ENCODE data around the gene DVL3. TPM values are rescaled to one million over a fixed set of nuclear protein-coding genes. Genes with fewer than 3 reads are reported as not detected.

Gene DVL3
- total and polyA plus RNA-seq, 3 donors from 2014 or later, result 53.7 to 86.8 (median 80.5) TPM

- intact Hi-C loops (cut with DNase I; ENCODE audit: low total_unique reads), result no loop called here
- 6 to 9% methylated on average over 4 of the region's 4 CpGs for WGBS, 2 donors
- H3K4me1 ChIP-seq, result peaks cover 27% of the 10 kb centered on the region
- no peak for TF ChIP-seq CTCF (IDR thresholded peaks at IDR 0.05)
- no peaks in the 10 kb centered on the region for H3K9me3 ChIP-seq
- no peaks in the 10 kb centered on the region for H3K36me3 ChIP-seq (ENCODE audit: low read depth, missing control alignments)
- H3K27me3 ChIP-seq, result no peaks in the 10 kb centered on the region
- DNase-seq, result no peak
- peak overlapping the region in 1 of 2 donors; percentile 53 for H3K27ac ChIP-seq
- H3K4me3 ChIP-seq, result peak overlapping the region in 1 of 2 donors; percentile 87
Measured at GRCh38 chr3:184174284-184174645, 19.1 kb downstream of the DVL3 start.

DNA sequence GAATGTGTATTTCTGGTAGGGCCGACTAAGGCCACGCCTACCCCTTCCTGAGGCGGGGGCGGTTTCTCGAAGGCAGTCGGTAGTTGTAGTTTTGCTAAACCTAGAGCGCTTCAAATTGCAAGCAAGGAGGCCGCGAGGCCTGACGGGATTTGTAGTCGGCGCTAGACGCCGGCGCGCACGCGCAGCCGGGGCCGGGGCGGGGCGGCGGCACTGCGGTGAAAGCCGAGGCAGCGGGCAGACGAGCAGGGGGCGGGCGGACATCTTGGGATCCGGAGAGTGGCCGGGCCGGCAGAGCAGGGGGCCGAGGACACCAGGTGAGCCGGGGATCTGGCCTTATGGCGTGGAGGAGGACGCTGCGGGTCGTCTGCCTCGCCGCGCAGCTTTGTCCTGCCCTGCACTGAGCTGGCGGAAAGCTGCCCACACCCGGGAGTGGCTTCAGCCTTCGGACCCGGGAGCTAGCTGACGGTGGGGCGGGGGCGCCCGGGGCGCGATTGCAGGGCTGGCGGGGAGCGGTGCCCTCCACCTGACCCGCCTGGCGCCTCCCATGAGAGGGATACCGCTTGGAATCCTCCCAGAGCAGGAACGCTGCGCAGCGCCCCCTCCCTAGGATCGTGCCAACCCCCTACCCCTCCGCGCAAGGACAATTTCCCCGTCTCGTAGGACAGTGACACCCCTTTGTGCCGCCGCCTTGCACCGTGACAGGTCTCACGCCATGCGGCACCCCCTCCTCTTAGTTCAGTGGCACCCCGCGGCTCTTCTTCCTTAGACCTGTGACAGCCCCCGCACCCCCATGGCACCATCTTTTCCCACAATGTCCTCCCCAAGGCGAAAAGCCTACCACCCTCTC, 19.7 kb downstream of the DVL3 start, which contains the start of gene AP2M1:
Gene AP2M1, plus strand, starts transcription at position 210 of the 847 bp plus-strand sequence. CDS start 2,139 bp downstream, outside the sequence.
- 1% methylated on average over 34 to 73 of the region's 73 CpGs for WGBS, 2 donors
- peaks cover 27% of the 10 kb centered on the region for H3K4me1 ChIP-seq
- DNase-seq, result peak; percentile 99
- TF ChIP-seq POLR2A (IDR thresholded peaks at IDR 0.05) (peak; percentile 69), CTCF (IDR thresholded peaks at IDR 0.05) (no peak)
- no peaks in the 10 kb centered on the region for H3K36me3 ChIP-seq (ENCODE audit: low read depth, missing control alignments)
- intact Hi-C loops (cut with DNase I; ENCODE audit: low total_unique reads), result no loop called here
- peak within 1 kb of the TSS; percentile 87 to 96 for H3K4me3 ChIP-seq
- no peaks in the 10 kb centered on the region for H3K27me3 ChIP-seq
- peak within 1 kb of the TSS; percentile 85 to 87 for H3K27ac ChIP-seq
- no peaks in the 10 kb centered on the region for H3K9me3 ChIP-seq

DNA sequence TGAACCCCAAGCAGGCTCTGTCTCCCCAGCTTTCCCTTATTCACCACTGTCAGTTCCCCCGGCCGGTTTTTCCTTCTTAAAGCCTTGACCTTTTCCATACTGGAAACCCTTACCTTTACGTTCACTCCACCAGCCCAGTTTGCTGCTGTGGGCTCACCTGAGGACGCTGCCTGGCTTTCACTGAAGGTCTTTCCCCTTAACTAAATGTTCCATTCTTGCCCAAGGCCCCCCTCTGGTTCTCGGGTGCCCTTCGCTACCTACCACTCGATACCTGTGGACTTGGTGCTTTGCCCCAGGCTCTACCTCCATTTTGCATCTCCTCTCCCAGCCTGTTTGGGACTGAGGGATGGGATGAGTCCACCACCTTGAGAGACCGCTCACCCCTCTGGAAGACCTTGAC, 20.3 kb downstream of the DVL3 start:
- Histone ChIP-seq H3K27ac (peak overlapping the region; percentile 85 to 87), H3K9me3 (no peaks in the 10 kb centered on the region), H3K4me1 (peaks cover 27% of the 10 kb centered on the region), H3K36me3 (ENCODE audit: low read depth, missing control alignments) (no peaks in the 10 kb centered on the region), H3K27me3 (no peaks in the 10 kb centered on the region), H3K4me3 (peak overlapping the region; percentile 87 to 96)
- intact Hi-C loops (cut with DNase I; ENCODE audit: low total_unique reads), result no loop called here
- TF ChIP-seq CTCF (IDR thresholded peaks at IDR 0.05) (no peak), POLR2A (IDR thresholded peaks at IDR 0.05) (no peak)
- DNase-seq, result no peak
- WGBS, 2 donors, result 10 to 13% methylated on average over 8 of the region's 8 CpGs

GRCh38 chr3:184175981-184176376, 20.8 kb downstream of the DVL3 start:
- DNase-seq, result no peak
- Histone ChIP-seq H3K9me3 (no peaks in the 10 kb centered on the region), H3K4me1 (peaks cover 27% of the 10 kb centered on the region), H3K36me3 (ENCODE audit: low read depth, missing control alignments) (peaks cover 1% of the 10 kb centered on the region), H3K4me3 (peak overlapping the region; percentile 6 to 87), H3K27ac (peak overlapping the region; percentile 85 to 87), H3K27me3 (no peaks in the 10 kb centered on the region)
- TF ChIP-seq CTCF (IDR thresholded peaks at IDR 0.05), result no peak
- no peak for TF ChIP-seq POLR2A (IDR thresholded peaks at IDR 0.05)
- 18 to 23% methylated on average over 3 of the region's 3 CpGs for WGBS, 2 donors
- intact Hi-C loops (cut with DNase I; ENCODE audit: low total_unique reads), result no loop called here

All from testis (tissue), 3 donors.